Daoy (cell line): ENCODE data around the gene RAB3C. TPM values are rescaled to one million over a fixed set of nuclear protein-coding genes. Genes with fewer than 3 reads are reported as not detected.

Experiments used
- DNase-seq: peaks from one replicate; pipeline ENCODE4 v3.0.0-alpha.2; 2015; ENCODE audit warnings: low read depth
- total RNA-seq: library from RNA; depleted of rRNA; stranded (reverse); fragments of >200 nt; shearing (Covaris generic); gene quantifications from 2 replicates; pipeline ENCODE4 v1.2.3, GENCODE V29; 2014

The RAB3C gene
- total RNA-seq, 1 experiment from 2014 or later: 0.91 TPM

DNA sequence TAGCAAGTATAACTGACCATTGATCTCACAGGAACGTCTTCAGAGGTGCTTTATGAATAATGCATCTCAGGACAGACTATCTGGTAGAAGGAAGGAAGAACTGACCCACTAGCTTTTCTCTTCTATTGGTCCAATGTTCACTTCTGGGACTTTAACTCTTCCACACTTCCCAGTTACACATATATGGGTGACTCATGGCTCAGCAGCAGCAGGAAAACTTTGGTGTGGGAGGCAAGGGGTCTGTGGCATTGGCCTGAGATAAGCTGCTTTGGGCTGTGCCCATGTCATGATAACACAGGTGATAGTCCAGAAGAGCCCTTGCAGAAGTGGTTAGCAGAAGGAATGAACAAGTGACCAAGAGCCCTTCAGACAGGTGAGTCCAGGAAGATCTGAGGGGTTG is 148.8 kb downstream of the RAB3C start:
- DNase-seq: peak; percentile 13

DNA sequence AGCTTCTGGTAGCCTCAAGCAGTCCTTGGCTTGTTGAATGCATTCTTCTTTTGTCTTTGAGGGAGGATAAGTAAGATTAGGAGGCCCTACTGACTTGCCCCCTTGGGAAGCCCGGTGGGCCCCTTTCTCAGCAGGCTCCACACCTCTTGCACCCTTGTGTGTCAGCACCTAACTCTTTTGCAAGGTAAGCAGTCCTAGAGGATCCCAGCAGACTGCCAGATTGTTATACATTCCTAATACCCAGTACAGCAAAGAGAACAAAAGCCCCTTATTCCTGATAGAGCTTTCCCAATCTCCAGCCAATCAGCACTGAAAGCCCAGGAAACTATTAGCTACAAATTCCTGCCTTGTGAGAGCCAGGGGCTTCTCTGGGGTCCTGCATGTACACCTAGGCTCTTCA is 152.8 kb downstream of the RAB3C start:
- DNase-seq: no peak

DNA sequence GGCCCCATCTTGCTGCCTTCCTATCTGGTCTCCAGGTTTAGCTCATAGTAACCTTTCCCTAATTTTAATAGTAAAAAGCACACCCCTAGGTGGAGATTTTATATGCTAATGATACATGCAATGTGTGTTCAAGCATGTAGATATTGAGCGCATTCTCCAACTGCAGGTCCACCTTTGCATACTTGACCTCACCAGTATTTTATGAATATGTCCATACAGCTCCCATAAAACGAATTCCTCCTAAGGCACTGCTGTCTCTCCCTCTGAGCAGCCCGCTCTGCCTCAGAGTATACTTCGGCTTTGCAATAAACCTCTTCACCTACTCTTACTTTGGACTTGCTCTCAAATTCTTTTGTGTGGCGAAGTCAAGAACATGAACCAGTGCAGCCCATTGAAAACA is 153.3 kb downstream of the RAB3C start:
- no peak for DNase-seq

DNA sequence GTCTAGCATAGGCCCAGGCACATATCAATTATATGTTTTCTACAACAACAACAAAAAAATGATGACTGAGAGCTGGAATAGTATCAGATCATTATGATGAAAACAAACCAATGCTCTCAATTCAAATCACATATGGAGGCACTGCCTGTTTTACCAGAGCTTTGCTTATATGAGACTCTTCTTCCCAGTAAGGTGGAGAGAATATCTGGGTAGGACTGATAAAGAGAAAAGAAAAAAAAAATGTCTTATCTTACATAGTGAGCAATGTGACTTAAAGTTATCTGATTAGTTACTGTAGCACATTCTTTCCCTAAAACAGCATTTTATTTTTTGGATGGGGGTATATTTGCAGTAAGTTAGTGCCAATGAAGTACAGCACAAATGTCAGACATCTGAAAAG is 154.8 kb downstream of the RAB3C start:
- no peak for DNase-seq

DNA sequence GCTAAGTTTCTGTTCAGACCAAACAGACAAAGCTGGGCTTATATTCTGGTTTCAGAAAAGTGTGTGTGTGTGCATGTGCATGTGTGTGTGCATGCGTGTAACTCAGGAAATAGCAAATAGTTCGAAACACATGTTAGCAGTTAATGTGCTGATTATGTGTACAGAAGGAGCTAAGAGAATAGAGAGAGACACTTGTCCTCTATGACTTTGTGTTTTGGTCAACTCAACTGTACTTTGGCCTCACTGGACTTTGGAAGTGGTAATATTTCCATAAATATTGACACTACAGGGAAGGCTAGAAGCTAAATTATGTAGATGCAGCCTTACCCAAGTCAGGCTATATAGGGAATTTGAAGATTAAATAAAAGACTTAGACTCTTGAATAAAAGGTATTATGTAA is 155.5 kb downstream of the RAB3C start:
- DNase-seq: no peak

DNA sequence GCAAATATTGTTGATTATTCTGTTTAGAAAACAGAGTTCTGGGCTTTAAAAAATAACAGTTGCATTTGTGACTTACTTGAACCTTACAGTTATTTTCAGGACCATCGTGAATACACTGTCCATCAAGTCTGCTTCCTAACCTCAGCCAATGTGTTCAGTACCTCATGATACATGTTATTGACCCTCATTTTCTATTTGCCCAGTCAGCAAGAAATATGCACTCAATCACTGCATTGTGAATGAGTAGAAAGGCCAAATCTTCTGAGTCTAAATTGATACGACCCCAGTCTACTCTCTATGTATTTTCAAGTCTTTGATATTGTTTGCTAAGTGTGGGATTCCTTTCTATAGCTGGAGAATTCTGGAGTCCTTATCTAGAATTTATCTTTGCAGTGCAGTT is 156.2 kb downstream of the RAB3C start:
- no peak for DNase-seq

DNA sequence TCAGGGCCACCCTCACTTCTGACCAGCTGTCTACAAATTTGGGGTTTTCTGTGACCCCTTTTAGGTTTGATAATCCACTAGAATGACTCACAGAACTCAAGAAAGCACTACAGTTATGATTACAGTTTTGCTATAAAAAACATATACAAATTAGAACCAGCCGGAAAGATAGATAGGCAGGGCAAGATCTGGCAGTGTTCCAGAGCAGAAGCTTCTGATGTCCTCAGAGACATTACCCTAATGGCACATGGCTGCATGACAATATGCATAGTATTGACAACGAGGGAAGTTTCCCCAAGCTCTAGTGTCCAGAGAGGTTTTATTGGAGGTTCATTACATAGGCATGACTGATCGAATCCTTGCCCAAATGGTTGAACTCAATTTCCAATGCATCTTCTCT is 158.1 kb downstream of the RAB3C start:
- DNase-seq: no peak

DNA sequence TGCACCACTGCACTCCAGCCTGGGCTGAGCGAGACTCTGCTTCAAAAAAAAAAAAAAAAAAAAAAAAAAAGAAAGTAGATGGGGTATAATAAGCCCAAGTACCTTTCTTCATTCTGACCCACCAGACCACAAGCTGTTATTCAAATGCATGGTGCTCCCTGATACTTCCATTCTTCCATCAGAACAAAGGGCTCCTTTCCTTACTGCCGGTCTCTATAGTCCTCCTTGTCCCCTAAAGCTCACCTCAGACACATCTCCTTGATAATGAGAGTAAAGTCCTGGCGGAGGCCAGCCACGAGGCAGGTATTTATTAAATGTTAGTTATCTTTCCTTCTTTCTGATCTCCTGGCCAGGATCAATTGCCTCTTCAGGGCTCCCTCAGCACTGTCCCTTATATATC is 162.5 kb downstream of the RAB3C start:
- no peak for DNase-seq

DNA sequence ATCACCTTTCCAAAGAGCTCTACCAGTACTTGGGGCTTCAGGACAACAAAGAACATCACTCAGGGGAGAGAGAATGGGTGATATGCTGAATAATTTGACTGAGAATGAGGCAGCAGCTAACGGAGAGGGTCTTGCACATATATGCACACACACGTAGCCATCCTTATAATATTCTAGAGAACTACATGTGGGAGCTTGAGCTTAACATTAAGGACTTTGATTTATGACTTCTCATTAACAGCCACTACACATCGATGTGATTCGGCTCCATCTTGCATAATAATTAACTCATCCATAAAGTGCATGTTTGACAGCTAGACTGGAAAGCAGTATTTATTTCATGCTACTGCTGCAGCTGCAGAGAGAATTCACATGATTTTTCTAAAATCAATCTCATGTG is 163.4 kb downstream of the RAB3C start:
- DNase-seq: no peak

DNA sequence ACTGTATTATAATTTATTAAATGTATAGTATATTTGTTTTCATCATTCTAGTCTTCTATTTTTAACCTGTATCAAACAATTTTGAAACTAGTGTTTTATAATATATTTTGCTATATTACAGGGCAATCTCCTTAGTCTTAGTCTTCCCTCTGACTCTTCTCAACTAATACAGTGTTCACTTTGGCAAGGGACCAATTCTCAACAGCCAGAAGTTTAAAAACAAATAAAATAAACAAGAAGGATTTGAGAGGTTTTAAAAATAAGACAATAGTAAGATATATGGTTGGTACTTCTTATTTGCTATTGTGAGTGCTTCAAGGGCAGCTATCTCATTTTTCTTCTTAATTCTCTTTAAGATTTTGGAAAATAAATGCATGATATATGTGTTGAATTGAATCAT is 167.2 kb downstream of the RAB3C start:
- DNase-seq: no peak

DNA sequence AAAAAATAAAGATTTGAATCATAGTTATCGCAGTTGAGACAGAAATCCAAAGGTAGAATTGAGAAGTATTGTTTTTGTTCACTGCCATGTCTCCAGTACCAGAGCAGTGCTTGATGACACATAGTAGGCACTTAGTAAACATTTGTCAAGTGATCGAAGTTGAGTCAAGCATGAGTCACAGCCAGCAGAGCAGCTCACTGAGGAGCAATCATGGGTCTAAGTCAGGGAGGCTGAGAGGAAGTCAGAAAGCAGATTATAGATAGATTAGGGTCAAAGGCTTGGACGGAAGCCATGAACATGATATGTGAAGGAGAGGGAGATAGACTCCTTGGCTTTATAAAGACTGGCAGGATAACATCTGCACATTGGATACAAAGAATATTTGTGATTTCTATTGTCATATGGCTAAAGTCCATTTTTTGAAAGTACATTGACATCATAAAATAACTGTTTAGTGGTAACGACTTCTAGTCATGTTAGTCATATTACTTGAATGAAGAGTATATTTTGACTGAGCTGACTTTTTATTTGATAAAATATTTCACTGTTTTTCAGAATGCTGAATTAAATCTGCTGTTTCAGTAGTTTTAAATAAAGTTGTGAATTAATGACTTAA is 168.5 kb downstream of the RAB3C start:
- DNase-seq: peak; percentile 86

DNA sequence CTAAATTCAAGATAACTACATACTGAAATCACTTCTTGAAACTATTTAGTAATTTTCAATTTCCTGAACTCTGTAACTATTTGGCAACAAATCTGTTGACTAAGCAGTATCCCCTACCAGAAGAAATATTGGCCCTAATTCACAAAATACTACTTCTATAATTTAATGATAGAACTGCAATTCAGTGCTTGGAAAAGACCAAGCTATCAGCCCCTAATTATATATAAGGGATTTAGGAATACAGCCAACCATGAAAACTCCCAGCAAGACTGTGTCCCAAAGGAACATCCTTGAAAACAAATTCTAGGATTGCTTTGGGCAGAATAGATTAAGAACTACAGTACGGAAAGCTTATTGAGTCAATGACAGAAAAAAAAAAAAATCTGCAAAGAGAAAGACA is 169.2 kb downstream of the RAB3C start:
- DNase-seq: no peak

DNA sequence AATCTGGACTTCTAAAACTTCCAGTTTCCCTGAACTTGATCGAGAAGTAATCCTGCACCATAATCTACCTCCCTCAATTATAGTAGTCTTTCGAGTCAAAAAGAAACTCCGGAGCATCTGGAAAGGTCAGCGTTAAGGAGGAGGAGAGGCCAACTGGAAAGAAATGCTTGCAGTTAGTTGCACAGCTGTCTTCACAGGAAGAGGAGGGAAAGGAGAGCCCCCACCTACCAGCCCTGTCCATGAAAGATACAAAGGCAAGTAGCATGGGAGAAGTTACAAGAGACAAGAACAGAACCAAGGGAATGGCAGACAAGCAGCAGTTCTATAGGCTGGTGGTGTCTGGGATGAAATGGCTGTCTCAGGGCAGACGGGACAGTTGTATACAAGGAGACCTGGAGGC is 170.6 kb downstream of the RAB3C start:
- DNase-seq: no peak

DNA sequence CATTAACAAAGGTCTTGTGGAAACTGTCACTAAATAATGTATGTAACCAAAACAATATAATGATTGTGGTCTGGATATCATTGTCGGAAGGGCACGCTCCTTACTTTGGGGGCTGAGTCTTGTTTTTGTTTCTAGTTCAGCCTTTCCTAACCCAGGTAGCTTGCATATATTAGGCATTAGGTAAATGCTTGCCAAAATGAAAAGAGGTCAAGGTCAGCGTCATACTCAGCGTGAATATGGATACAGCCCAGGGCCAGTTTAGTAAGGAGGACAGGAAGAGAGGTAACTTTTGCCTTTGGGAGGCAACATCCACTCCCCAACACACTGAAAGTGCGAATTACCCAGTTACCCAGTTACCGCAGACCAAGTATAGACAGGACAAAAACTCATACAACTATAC is 171.4 kb downstream of the RAB3C start:
- DNase-seq: no peak

DNA sequence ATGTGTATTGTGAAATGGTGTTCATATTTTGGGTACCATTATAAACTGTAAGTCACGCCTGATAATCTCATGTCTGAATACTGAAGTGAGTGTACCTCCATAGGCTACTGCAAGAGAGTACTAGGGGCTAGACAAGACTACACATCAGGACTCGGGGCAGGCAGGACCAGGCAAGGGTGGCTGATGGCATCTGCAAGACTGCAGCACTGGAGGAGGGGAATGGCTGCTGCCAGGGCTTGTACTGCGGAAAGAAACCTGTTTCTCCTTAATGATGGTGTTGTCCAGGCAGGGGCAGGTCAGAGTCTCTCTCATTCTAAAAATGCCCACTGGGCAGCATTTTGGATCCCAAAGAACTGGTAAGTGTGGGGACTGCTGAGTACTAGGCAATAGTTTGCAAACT is 172.5 kb downstream of the RAB3C start:
- no peak for DNase-seq

DNA sequence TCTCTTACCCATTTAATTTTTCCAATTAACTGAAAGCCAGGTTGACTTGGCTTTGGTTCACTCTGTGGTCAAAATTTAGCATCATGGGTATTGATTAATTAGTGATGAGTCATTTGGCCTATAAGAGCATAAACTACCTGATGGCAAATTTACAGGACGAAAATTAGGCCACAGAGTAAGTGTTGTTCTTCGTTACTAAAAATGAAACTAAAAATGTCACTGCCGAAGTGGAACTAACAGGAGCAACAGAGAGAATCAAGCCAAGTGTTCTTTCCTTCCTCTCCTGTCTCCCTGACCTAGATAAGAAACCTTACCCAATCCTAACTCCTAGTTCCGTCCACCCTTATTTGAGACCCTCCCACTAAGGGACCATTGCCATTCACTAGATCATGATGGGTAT is 176.9 kb downstream of the RAB3C start:
- peak; percentile 17 for DNase-seq

DNA sequence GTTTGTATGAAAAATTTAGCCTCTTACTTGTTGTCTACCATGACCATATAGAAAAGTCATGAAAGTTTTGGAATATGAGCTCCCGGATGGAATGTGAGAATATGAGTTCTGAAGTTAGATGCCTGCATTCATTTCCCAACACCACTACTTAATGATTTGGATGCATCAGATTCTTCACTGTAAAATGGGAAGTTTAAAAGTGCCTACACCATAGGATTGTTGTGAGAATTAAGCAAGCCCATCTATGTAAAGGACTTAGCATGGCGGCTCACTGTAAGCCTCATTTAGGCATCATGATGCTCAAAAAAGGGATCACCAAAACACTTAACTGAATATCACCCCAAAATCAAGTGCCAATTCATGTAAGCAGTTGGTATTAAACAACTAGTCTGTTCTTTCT is 177.3 kb downstream of the RAB3C start:
- DNase-seq: no peak

DNA sequence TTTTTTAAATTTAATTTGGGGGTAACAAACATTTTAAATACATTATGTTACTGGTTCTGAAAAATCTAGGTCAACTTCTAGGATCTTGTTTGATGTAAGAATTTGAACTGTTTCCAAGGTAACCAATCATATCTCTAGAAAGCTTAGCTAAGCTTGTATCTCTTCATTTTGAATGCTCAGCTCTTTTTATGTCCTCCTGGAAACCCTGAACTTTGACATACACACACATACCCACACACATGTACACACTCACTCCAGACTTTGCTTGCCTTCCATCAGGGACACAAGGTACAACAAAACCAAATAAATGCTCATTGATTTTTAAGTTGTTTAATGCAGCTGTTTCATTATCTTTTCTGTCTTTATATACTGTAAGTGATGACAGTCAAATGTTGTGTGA is 178.5 kb downstream of the RAB3C start:
- DNase-seq: no peak

DNA sequence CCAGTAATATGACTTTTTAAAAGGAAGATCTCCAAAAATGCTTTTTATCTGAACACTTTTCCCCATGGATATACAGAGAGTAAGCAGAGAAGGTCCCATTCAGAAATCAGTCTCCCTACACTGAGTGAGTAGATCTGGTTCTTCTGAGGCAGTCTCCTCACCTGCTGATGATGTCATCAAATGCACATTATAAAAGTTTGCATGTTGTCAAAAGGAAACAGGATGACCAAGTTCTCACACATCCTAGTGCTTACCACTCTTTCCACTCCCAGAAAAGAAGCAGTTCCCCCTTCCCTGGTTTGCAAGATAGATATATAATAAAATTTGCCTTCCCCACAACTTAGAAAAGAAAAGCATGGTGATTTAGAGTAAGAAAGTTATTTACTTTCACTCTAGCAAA is 180.5 kb downstream of the RAB3C start:
- DNase-seq: no peak

DNA sequence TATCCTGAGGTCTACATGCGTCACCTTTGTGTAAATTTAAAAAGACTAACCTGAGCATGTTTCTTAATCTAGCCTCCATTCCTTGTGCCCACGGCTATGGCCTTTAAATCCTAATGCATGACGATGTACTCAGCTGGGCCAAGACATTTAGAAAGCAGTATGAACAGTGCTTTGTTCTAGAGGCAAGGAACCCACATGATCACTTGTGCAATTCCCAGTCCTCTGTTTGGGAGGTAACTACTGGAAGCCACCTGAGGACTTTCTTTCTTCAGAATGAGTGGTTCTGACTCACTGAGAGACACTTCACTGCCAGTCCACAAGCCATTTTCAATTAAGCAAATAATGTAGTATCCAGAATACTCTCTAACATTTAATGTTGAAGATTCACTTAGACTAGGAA is 181.3 kb downstream of the RAB3C start:
- DNase-seq: peak; percentile 6

DNA sequence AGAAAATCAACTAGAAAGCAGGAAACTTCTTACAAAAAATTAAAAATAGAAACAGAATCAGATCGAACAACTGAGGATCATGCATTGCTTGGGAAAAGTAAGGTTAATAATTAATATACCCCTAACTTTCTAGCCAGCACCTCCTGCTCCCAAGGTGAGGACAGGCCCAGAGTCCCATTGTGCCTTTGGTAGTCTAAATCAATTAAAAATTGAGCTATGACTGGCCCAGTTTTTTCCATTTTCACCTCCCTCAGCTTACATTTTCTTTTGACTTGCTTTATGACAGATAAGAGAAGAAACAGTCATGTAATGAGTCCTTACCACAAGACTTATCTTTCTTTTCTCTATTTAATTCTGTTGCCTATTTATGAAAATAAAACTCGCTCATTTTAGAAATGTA is 182.2 kb downstream of the RAB3C start:
- no peak for DNase-seq

DNA sequence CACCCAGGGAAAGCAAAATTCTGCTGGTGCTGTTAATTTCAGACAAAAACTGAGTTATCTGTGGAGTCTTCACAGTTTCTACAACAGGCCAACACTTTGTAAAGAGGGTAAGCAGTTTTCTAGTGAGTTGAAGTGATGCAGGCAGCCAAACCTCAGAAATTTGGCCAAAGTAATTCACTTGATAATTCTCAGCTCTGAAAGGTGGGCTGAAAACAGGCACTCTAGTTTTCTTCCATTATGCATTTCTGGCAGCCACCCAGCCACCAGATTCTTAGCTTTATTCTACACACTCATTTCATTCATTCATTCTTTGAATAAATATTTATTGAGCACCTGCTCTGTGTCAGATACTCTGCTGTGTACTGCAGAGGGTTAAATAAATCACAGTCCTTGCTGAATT is 184.2 kb downstream of the RAB3C start:
- DNase-seq: no peak

DNA sequence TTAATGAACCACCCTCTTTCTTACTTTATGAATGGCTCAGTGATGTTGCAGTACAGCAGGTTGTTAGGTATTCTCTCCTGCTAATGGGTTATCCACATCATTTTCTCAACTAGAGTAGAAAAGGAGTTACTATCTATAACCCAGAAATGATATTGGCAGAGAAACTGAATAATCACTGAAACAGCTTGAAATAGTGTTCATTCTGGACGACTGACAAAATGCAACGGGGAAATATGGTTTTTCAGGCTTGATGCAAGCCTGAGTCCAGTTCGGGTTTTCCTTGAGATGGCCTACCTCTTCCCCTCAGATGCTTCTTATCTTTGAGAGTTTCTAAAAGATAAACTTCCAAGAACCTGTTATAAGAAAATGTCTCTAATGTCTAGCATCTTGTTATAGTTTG is 187.3 kb downstream of the RAB3C start:
- DNase-seq: no peak

DNA sequence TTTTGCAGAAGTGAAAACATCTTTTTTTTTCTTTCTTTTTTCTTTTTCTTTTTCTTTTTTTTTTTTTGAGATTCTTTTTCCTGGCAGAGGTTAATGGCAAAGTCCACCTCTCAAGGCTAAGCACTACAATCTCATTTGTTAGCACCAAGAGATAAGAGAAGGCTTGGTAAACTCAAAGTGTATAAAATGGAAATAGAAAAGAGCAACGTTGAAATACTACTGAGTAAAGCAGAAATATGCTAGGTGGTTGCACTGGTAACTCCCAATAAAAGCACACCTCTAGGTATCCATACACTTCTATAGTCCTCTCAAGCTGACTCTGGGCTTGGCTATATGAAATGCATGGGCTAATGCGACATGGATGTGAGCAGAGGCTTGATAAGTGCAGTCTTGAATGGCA is 188.9 kb downstream of the RAB3C start:
- no peak for DNase-seq
